ENCODE results near the gene OXCT1.

GRCh38 chr5:41773799-41774198 lies 96.4 kb downstream of the OXCT1 start:
- TF ChIP-seq, protein P1, sequence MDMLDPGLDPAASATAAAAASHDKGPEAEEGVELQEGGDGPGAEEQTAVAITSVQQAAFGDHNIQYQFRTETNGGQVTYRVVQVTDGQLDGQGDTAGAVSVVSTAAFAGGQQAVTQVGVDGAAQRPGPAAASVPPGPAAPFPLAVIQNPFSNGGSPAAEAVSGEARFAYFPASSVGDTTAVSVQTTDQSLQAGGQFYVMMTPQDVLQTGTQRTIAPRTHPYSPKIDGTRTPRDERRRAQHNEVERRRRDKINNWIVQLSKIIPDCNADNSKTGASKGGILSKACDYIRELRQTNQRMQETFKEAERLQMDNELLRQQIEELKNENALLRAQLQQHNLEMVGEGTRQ (CRISPR knock-in tag; IDR thresholded peaks at IDR 0.05) = no peak
- TF ChIP-seq NFXL1 (CRISPR knock-in tag; IDR thresholded peaks at IDR 0.05) (no peak), ZNF175 (CRISPR knock-in tag; IDR thresholded peaks at IDR 0.05; ENCODE audit: low read depth) (no peak), E2F8 (IDR thresholded peaks at IDR 0.05; ENCODE audit: low read depth, partially characterized antibody) (no peak), RFX1 (IDR thresholded peaks at IDR 0.05) (no peak), MITF (IDR thresholded peaks at IDR 0.05) (no peak), TCF7L2 (IDR thresholded peaks at IDR 0.05; ENCODE audit: low read depth, low read length) (no peak), POLR2A (conservative IDR thresholded peaks at IDR 0.05) (no peak), HOMEZ (CRISPR knock-in tag; IDR thresholded peaks at IDR 0.05) (no peak)
- TF ChIP-seq, protein P2, sequence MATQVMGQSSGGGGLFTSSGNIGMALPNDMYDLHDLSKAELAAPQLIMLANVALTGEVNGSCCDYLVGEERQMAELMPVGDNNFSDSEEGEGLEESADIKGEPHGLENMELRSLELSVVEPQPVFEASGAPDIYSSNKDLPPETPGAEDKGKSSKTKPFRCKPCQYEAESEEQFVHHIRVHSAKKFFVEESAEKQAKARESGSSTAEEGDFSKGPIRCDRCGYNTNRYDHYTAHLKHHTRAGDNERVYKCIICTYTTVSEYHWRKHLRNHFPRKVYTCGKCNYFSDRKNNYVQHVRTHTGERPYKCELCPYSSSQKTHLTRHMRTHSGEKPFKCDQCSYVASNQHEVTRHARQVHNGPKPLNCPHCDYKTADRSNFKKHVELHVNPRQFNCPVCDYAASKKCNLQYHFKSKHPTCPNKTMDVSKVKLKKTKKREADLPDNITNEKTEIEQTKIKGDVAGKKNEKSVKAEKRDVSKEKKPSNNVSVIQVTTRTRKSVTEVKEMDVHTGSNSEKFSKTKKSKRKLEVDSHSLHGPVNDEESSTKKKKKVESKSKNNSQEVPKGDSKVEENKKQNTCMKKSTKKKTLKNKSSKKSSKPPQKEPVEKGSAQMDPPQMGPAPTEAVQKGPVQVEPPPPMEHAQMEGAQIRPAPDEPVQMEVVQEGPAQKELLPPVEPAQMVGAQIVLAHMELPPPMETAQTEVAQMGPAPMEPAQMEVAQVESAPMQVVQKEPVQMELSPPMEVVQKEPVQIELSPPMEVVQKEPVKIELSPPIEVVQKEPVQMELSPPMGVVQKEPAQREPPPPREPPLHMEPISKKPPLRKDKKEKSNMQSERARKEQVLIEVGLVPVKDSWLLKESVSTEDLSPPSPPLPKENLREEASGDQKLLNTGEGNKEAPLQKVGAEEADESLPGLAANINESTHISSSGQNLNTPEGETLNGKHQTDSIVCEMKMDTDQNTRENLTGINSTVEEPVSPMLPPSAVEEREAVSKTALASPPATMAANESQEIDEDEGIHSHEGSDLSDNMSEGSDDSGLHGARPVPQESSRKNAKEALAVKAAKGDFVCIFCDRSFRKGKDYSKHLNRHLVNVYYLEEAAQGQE (IDR thresholded peaks at IDR 0.05; ENCODE audit: borderline replicate concordance) = no peak
- TF ChIP-seq, protein P2 (CRISPR knock-in tag; IDR thresholded peaks at IDR 0.05; ENCODE audit: low read depth) = no peak
- TF ChIP-seq, protein P3, sequence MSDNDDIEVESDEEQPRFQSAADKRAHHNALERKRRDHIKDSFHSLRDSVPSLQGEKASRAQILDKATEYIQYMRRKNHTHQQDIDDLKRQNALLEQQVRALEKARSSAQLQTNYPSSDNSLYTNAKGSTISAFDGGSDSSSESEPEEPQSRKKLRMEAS (CRISPR knock-in tag; IDR thresholded peaks at IDR 0.05) = no peak
- TF ChIP-seq, protein P4, sequence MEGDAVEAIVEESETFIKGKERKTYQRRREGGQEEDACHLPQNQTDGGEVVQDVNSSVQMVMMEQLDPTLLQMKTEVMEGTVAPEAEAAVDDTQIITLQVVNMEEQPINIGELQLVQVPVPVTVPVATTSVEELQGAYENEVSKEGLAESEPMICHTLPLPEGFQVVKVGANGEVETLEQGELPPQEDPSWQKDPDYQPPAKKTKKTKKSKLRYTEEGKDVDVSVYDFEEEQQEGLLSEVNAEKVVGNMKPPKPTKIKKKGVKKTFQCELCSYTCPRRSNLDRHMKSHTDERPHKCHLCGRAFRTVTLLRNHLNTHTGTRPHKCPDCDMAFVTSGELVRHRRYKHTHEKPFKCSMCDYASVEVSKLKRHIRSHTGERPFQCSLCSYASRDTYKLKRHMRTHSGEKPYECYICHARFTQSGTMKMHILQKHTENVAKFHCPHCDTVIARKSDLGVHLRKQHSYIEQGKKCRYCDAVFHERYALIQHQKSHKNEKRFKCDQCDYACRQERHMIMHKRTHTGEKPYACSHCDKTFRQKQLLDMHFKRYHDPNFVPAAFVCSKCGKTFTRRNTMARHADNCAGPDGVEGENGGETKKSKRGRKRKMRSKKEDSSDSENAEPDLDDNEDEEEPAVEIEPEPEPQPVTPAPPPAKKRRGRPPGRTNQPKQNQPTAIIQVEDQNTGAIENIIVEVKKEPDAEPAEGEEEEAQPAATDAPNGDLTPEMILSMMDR (IDR thresholded peaks at IDR 0.05 in 2 of 3, conservative IDR thresholded peaks at IDR 0.05 in 1 of 3; ENCODE audit: insufficient read depth in 2 of 3, low read depth in 1 of 3, low read length in 3 of 3) = no peak

Measured in K562 (cell line).